ENCODE measurements around the gene PRUNE2. TPM values are rescaled to one million over a fixed set of nuclear protein-coding genes. Genes with fewer than 3 reads are reported as not detected.

PRUNE2 gene
- polyA plus RNA-seq, 1 donor from 2014 or later = not detected

DNA sequence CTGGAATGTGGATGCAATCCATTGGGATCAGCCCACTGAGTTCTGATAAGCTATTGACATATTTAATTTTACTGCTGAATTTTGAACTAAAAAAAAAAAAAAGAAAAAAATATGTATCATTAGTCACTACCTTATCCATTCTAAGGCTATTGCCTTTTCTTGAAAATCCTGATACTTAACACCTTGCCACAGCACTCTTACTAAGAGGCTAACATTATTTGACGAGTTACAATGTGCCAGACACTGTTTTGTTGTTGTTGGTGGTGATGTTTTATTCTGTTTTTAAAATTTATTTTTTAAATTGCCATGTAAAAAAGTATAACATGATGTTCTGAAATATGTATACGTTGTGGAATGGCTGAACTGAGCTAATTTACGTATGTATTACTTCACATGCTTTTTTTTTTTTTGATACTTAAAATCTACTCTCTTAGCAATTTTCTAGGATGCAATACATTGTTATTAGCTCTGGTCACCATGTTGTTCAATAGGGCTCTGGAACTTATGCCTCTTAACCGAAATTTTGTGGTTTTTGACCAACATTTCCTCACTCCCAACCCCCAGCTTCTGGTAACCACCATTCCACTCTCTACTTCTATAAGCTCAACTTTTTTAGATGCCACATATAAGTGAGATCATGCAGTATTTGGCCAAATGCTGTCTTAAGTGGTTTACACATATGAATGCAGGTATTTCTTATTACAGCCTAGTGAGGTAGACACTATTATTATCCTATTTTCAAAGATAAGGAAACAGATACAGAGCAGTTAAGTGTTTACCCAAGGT lies 276.5 kb downstream of the PRUNE2 start:
- Mint-ChIP-seq H3K4me1 (peaks cover 0 to 1% (median 0%) of the 10 kb centered on the region in 3 donors), H3K27ac (no peak overlapping the region), H3K27me3 (peaks cover 10% of the 10 kb centered on the region), H3K9me3 (no peaks in the 10 kb centered on the region), H3K4me3 (no peak overlapping the region), H3K36me3 (no peaks in the 10 kb centered on the region)

- Mint-ChIP-seq H3K36me3 (no peaks in the 10 kb centered on the region), H3K4me1 (peaks cover 0 to 2% (median 0%) of the 10 kb centered on the region in 3 donors), H3K4me3 (no peak overlapping the region), H3K27ac (no peak overlapping the region), H3K9me3 (no peaks in the 10 kb centered on the region), H3K27me3 (peaks cover 10% of the 10 kb centered on the region)
Measured at GRCh38 chr9:76628155-76628554, 277.8 kb downstream of the PRUNE2 start.

- Mint-ChIP-seq H3K4me3 (no peak overlapping the region), H3K4me1 (peaks cover 0 to 2% (median 0%) of the 10 kb centered on the region in 3 donors), H3K27ac (no peak overlapping the region), H3K27me3 (peaks cover 10% of the 10 kb centered on the region), H3K36me3 (no peaks in the 10 kb centered on the region), H3K9me3 (no peaks in the 10 kb centered on the region)
Measured at GRCh38 chr9:76626980-76627379, 278.9 kb downstream of the PRUNE2 start.

- Mint-ChIP-seq H3K4me1 (peaks cover 0 to 3% (median 0%) of the 10 kb centered on the region in 3 donors), H3K27ac (no peak overlapping the region), H3K27me3 (peaks cover 15% of the 10 kb centered on the region), H3K9me3 (no peaks in the 10 kb centered on the region), H3K36me3 (no peaks in the 10 kb centered on the region), H3K4me3 (no peak overlapping the region)
Measured at GRCh38 chr9:76626141-76626540, 279.8 kb downstream of the PRUNE2 start.

GRCh38 chr9:76624391-76625048 lies 281.4 kb downstream of the PRUNE2 start:
- no peak overlapping the region for H3K4me3 Mint-ChIP-seq
- no peaks in the 10 kb centered on the region for H3K36me3 Mint-ChIP-seq
- no peak overlapping the region for H3K27ac Mint-ChIP-seq

GRCh38 chr9:76620996-76621395 lies 284.9 kb downstream of the PRUNE2 start:
- peak overlapping the region in 1 of 4 donors; percentile 50 for H3K4me3 Mint-ChIP-seq
- H3K27me3 Mint-ChIP-seq = peaks cover 13% of the 10 kb centered on the region
- H3K9me3 Mint-ChIP-seq = no peaks in the 10 kb centered on the region
- peaks cover 0 to 7% (median 1%) of the 10 kb centered on the region in 3 donors for H3K4me1 Mint-ChIP-seq
- no peaks in the 10 kb centered on the region for H3K36me3 Mint-ChIP-seq
- no peak overlapping the region for H3K27ac Mint-ChIP-seq

More at GRCh38 chr9:76624391-76625048, 281.4 kb downstream of the PRUNE2 start:
- Mint-ChIP-seq H3K9me3 (no peaks in the 10 kb centered on the region), H3K4me1 (peaks cover 0 to 7% (median 1%) of the 10 kb centered on the region in 3 donors), H3K27me3 (peaks cover 17% of the 10 kb centered on the region)

- Mint-ChIP-seq H3K27ac (no peak overlapping the region), H3K4me3 (no peak overlapping the region), H3K4me1 (peaks cover 0 to 7% (median 1%) of the 10 kb centered on the region in 3 donors), H3K9me3 (no peaks in the 10 kb centered on the region), H3K36me3 (no peaks in the 10 kb centered on the region), H3K27me3 (peaks cover 17% of the 10 kb centered on the region)
Measured at GRCh38 chr9:76620581-76620980, 285.3 kb downstream of the PRUNE2 start.

DNA sequence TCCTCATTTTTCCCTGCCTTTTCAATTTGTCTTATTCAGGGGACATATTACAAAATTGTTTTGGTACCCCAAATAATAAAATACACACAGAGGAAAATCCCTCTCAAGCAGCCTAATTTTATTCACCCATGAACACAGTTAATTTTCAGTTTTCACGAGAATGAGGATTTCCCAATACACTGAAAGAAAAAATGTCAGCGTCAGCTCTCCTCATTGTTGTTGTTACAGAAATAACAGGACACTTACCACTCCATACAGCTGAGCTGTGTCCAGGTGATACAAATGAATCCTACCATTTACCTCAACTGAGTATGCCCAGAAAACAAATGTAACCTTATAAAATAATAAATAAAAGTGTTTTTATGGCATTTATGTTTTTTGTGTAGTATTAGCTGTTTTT lies 286.3 kb downstream of the PRUNE2 start:
- H3K27me3 Mint-ChIP-seq = peaks cover 21% of the 10 kb centered on the region
- H3K27ac Mint-ChIP-seq = no peak overlapping the region
- H3K9me3 Mint-ChIP-seq = no peaks in the 10 kb centered on the region
- peaks cover 0 to 9% (median 1%) of the 10 kb centered on the region in 3 donors for H3K4me1 Mint-ChIP-seq
- no peak overlapping the region for H3K4me3 Mint-ChIP-seq
- H3K36me3 Mint-ChIP-seq = no peaks in the 10 kb centered on the region

- H3K27ac Mint-ChIP-seq = no peak overlapping the region
- H3K9me3 Mint-ChIP-seq = no peaks in the 10 kb centered on the region
- H3K4me1 Mint-ChIP-seq = peaks cover 0 to 8% (median 1%) of the 10 kb centered on the region in 3 donors
- peaks cover 21% of the 10 kb centered on the region for H3K27me3 Mint-ChIP-seq
- no peaks in the 10 kb centered on the region for H3K36me3 Mint-ChIP-seq
- H3K4me3 Mint-ChIP-seq = no peak overlapping the region
Measured at GRCh38 chr9:76619197-76619596, 286.7 kb downstream of the PRUNE2 start.

- Mint-ChIP-seq H3K9me3 (no peaks in the 10 kb centered on the region), H3K4me1 (peaks cover 0 to 8% (median 1%) of the 10 kb centered on the region in 3 donors), H3K36me3 (no peaks in the 10 kb centered on the region), H3K27ac (no peak overlapping the region), H3K4me3 (no peak overlapping the region), H3K27me3 (peaks cover 23% of the 10 kb centered on the region)
Measured at GRCh38 chr9:76618762-76619161, 287.2 kb downstream of the PRUNE2 start.

- Mint-ChIP-seq H3K36me3 (no peaks in the 10 kb centered on the region), H3K27ac (no peak overlapping the region), H3K4me1 (peaks cover 0 to 8% (median 1%) of the 10 kb centered on the region in 3 donors), H3K9me3 (no peaks in the 10 kb centered on the region), H3K4me3 (no peak overlapping the region), H3K27me3 (peaks cover 23% of the 10 kb centered on the region)
Measured at GRCh38 chr9:76617497-76618175, 288.3 kb downstream of the PRUNE2 start.

GRCh38 chr9:76616780-76617179 lies 289.1 kb downstream of the PRUNE2 start:
- Mint-ChIP-seq H3K4me3 (no peak overlapping the region), H3K36me3 (no peaks in the 10 kb centered on the region), H3K4me1 (peaks cover 0 to 8% (median 1%) of the 10 kb centered on the region in 3 donors), H3K9me3 (no peaks in the 10 kb centered on the region), H3K27me3 (peaks cover 24% of the 10 kb centered on the region), H3K27ac (no peak overlapping the region)

- Mint-ChIP-seq H3K9me3 (no peaks in the 10 kb centered on the region), H3K36me3 (no peaks in the 10 kb centered on the region), H3K4me3 (no peak overlapping the region), H3K27me3 (peaks cover 21% of the 10 kb centered on the region), H3K27ac (no peak overlapping the region), H3K4me1 (peaks cover 0 to 3% (median 0%) of the 10 kb centered on the region in 3 donors)
Measured at GRCh38 chr9:76615177-76615603, 290.7 kb downstream of the PRUNE2 start.

GRCh38 chr9:76613974-76614373 lies 291.9 kb downstream of the PRUNE2 start:
- peaks cover 22% of the 10 kb centered on the region for H3K27me3 Mint-ChIP-seq
- H3K27ac Mint-ChIP-seq = no peak overlapping the region
- H3K36me3 Mint-ChIP-seq = peaks cover under 1% of the 10 kb centered on the region

DNA sequence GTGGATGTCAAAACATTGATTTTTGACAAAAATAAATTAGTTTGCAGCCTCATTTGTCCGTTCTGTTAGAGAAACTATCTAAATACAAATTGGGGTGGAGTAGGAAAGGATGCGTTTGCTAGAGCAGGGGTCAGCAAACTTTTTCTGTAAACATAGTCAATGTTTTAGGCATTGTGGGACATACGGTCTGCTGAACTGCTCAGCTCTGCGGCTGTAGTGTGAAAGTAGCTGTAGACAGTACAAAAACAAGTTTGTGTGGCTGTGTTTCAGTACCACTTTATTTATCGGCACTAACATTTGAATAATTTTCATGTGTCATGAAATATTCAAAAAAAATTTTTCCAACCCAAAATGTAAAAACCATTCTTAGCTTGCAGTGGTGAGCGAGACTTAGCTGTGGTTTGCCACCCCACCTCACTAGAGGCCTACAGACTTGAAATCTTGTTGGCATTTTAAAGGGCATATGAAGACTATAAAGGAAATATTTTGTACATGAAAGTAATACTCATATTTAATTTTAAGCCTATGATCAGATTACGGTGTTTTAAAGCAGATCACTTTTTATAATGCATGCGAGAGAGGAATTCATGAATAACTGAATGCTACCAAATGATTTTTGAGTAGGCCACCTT lies 292.6 kb downstream of the PRUNE2 start:
- H3K4me3 Mint-ChIP-seq = no peak overlapping the region
- no peak overlapping the region for H3K27ac Mint-ChIP-seq
- H3K36me3 Mint-ChIP-seq = peaks cover 2% of the 10 kb centered on the region
- H3K4me1 Mint-ChIP-seq = peaks cover 0 to 3% (median 0%) of the 10 kb centered on the region in 3 donors
- peaks cover 22% of the 10 kb centered on the region for H3K27me3 Mint-ChIP-seq
- H3K9me3 Mint-ChIP-seq = no peaks in the 10 kb centered on the region

More at GRCh38 chr9:76613974-76614373, 291.9 kb downstream of the PRUNE2 start:
- H3K4me3 Mint-ChIP-seq = no peak overlapping the region
- H3K4me1 Mint-ChIP-seq = peaks cover 0 to 3% (median 0%) of the 10 kb centered on the region in 3 donors
- no peaks in the 10 kb centered on the region for H3K9me3 Mint-ChIP-seq

All from IgD-negative memory B cell (primary cell).